Measurements from ENCODE around the gene SPEM2.

Gene SPEM2

DNA sequence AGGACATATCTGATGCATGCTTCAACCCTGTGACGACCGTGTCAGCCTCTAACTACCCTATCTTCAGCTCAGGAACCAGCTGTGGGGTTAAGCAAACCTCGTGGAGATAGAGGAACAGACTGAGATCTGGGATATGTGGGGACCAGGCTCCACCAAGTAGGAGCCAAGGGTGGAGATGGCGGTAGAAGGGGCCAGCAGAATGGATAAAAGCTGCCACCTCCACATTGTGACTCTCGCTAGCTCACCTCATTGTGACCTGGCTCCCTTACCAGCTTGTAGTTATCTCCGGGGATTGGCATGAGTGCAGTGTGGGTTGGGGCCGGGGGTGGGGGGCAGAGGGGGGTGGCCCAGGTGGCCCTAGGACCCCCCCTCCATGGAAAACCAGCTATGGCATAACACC lies at the start of gene SPEM2:
SPEM2 (plus strand) TSS at position 301 of the 400 bp plus-strand sequence; CDS start at position 374, 73 bp downstream.
- TF ChIP-seq POLR2A (IDR thresholded peaks at IDR 0.05; ENCODE audit: low read depth, low read length): no peak
- DNase-seq (ENCODE audit: insufficient read length, low spot score) (no peak), FAIRE-seq (no peak)

DNA sequence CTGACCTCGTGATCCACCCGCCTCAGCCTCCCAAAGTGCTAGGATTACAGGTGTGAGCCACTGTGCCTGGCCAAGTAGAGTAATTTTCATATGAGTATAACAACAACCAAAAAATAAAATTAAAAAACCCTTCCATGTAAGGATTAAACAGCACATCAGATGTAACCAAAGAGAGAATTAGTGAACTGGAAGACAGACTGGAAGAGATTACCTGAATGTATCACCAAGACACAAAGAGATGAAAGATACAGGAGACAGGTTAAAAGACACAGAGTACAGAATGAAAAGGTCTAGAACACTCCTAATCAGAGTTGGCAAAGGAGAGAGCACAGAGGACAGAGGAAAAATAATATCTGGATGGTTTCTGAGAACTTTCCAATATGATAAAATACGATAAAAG lies 46.3 kb upstream of the SPEM2 start:
- no peak for TF ChIP-seq POLR2A (IDR thresholded peaks at IDR 0.05; ENCODE audit: low read depth, low read length)
- DNase-seq (ENCODE audit: insufficient read length, low spot score) (no peak), FAIRE-seq (no peak)

DNA sequence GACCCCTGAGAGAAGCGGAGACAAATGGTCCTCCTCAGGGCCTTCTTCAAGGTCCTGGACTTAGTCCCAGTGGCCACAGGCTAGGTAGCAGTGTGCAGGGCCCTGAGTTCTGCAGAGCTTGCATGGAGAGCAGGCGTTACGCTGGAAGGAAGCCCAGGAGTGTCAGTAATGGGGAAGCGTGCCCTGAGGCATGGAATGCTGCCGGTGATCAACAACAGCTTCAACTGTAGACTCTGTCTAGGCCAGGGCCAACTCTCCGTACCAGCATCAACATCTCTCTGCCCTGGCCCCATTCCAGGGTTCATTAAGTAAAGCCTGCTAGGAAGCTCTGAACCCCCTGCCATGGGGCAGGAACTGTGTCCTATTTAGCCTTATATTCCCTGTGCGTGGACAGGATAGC lies 45.1 kb upstream of the SPEM2 start:
- no peak for TF ChIP-seq POLR2A (IDR thresholded peaks at IDR 0.05; ENCODE audit: low read depth, low read length)
- FAIRE-seq: no peak
- no peak for DNase-seq (ENCODE audit: insufficient read length, low spot score)

DNA sequence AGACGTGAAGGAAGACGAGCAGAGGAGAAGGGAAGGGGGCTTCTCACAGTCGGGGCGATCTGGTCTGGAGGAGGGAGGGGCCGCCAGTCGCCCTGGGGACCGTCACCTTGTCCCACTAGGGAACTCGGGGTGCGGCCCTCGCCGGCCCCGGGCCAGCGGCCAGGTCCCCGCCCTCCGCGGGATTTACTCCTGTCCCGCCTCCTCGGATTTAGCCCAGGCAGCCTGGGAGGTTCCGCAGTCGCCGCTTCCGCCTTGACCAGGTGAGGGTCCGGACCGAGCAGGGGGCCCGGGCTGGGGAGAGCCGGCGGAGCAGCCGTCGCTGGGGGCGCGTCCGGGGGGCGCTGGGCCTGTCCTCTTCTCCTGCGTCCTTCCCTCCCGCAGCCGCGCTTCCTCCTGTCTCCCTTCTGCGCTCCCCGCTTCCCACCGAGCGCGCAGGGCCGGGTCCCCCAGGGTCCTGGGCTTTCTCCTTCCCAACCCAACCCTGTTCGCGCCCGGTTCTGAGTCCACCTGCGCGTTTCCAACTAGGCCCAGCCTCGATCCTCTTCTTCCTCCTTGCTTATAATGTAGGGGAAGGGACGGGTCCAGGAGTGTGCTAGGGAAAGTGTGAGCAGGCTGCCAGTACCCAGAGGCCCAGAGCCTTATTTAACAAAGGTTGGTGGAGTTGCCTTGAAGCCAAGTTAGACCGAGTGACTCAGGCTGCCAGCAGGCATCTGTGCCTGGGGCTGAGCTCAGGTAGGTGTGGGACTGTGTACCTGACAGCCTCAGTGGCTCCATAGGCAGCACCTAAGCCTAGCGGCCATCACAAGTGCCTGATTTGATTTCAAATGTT lies 44.3 kb upstream of the SPEM2 start, which contains the start of gene TNK1:
TNK1 (plus strand) TSS at position 235 of the 829 bp plus-strand sequence. CDS start 1,838 bp downstream, outside the sequence.
- TF ChIP-seq POLR2A (IDR thresholded peaks at IDR 0.05; ENCODE audit: low read depth, low read length): no peak
- DNase-seq (ENCODE audit: insufficient read length, low spot score) (no peak), FAIRE-seq (no peak)

DNA sequence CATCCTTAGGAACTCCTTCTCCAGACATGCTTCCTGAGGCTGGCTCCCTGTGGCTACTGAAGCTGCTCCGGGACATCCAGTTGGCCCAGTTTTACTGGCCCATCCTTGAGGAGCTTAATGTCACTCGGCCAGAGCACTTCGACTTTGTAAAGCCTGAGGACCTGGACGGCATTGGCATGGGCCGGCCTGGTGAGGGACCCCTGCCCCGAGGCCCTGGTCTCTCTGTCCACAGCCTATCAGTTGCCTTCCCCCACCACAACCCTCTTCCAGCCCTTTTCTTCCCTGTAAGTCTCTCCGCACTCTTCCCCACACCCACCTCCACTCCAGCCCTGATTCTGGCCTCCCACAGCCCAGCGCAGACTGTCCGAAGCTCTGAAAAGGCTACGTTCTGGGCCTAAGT lies 42.5 kb upstream of the SPEM2 start:
- FAIRE-seq: no peak
- TF ChIP-seq POLR2A (IDR thresholded peaks at IDR 0.05; ENCODE audit: low read depth, low read length): no peak
- DNase-seq (ENCODE audit: insufficient read length, low spot score): no peak

DNA sequence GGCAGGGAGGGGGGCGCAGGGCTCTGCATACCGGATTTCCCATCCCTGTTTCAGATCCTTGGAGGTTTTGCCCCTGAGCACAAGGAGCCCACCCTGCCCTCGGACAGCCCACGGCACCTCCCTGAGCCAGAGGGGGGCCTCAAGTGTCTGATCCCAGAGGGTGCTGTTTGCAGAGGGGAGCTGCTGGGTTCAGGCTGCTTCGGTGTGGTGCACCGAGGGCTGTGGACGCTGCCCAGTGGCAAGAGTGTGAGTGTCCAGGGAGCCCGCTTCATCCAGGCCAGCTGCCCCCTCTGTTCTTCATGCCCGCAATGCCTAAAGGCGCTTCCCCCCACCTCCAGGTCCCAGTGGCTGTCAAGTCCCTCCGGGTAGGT lies 42.1 kb upstream of the SPEM2 start:
- TF ChIP-seq POLR2A (IDR thresholded peaks at IDR 0.05; ENCODE audit: low read depth, low read length): no peak
- FAIRE-seq: no peak
- no peak for DNase-seq (ENCODE audit: insufficient read length, low spot score)

DNA sequence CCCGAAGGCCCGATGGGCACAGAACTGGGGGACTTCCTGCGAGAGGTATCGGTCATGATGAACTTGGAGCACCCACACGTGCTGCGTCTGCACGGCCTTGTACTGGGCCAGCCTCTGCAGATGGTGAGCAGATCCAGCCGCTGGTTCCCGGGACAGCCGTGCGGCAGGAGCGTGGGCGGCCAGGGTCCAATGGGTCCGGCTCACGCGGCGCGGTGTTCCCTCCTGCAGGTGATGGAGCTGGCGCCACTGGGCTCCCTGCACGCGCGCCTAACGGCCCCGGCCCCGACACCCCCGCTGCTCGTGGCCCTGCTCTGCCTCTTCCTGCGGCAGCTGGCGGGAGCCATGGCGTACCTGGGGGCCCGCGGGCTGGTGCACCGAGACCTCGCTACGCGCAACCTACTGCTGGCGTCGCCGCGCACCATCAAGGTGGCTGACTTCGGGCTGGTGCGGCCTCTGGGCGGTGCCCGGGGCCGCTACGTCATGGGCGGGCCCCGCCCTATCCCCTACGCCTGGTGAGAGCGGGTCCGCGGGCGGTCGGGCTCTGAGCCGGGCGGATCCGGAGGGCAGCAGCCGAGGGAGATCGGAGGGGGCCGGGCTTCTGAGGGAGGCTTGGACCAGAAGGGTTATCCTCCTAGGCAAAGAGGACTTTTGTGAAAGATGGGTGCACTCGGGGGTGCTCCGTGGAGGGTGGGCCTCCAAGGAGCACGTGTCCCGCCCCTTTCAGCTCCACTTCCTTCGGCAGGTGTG lies 41.5 kb upstream of the SPEM2 start:
- DNase-seq (ENCODE audit: insufficient read length, low spot score): no peak
- no peak for FAIRE-seq
- no peak for TF ChIP-seq POLR2A (IDR thresholded peaks at IDR 0.05; ENCODE audit: low read depth, low read length)

DNA sequence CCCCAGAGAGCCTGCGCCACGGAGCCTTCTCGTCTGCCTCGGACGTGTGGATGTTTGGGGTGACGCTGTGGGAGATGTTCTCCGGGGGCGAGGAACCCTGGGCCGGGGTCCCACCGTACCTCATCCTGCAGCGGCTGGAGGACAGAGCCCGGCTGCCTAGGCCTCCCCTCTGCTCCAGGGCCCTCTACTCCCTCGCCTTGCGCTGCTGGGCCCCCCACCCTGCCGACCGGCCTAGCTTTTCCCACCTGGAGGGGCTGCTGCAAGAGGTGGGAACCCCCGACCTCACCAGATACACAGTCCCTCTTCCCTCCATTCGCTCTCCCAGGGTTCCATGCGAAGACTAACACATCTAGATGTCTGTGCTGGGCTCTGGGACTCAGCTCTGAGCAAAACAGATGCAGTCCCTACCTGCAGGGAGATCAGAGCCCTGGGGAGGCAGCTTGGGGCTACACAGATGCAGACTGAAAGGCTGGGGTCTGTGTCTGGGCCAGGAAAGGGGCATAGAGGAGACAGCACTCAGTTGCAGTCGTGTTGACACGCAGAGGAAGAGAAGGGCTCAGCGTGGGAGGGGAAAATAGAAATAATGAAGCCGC lies 40.8 kb upstream of the SPEM2 start:
- no peak for TF ChIP-seq POLR2A (IDR thresholded peaks at IDR 0.05; ENCODE audit: low read depth, low read length)
- FAIRE-seq: no peak
- no peak for DNase-seq (ENCODE audit: insufficient read length, low spot score)

DNA sequence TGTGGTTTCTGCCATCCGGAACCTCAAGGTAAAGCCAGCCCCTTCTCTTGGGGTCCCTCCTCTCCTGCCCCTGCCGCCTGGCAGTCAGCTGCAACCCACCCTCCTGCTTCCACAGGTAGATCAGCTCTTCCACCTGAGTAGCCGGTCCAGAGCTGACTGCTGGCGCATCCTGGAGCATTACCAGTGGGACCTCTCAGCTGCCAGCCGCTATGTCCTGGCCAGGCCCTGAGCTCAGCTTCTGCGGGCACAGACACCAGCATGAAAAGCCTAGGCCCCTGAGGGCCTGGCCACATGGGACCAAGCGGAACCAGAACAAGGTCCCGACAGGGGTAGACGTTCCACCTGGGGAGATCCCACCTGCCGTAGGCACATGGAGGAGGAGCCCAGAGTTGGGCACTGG lies 36.6 kb upstream of the SPEM2 start:
- FAIRE-seq: no peak
- no peak for TF ChIP-seq POLR2A (IDR thresholded peaks at IDR 0.05; ENCODE audit: low read depth, low read length)

DNA sequence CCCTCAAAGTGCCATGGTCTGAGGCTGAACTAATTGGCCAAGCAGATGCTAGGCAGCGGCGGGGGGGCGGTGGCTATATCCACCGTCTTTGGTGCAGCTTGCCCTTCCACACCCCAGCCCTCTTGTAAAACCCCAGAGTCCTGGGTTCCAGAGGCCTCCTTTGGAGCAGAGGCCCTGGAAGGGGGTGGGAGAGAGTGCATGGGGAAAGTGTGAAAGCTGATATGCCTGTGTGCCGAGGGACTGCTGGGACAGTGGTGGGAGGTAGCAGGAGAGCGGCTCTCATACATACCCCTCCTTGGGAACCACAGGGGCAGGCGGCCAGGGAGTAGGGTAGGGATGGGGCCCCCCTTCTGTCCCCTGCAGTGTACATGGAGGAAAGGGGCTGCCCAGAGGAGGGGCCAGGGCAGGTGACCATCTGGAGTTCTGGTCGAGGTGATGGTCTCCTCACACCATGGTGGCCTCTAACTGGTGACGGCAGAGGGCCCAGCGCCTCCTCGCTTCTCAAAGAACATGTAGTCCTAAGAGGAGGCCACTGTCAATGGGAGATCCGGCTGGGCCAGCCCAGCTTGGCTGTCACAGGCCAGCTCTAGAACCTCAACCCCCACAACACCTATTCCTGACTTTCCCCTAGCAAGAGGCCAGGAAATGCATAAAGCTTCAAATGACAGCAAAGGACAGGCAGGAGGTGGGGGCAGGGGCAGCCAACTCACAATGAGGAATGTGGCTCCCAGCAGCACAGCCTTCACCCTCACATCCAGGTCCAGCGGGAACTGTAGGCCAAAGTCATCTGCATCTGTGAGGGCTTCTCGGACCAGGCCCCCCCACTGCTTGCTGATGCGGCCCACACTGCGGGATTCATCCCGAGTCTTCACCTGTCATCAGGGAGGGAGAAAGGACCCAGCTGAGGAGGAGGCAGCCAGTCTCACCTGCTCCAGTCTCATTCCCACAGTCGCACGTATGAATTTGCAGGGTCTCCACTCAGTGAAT lies 35.2 kb upstream of the SPEM2 start:
- TF ChIP-seq POLR2A (IDR thresholded peaks at IDR 0.05; ENCODE audit: low read depth, low read length): no peak
- DNase-seq (ENCODE audit: insufficient read length, low spot score) (no peak), FAIRE-seq (no peak)

More for the DNA sequence above, 36.6 kb upstream of the SPEM2 start:
- no peak for DNase-seq (ENCODE audit: insufficient read length, low spot score)

DNA sequence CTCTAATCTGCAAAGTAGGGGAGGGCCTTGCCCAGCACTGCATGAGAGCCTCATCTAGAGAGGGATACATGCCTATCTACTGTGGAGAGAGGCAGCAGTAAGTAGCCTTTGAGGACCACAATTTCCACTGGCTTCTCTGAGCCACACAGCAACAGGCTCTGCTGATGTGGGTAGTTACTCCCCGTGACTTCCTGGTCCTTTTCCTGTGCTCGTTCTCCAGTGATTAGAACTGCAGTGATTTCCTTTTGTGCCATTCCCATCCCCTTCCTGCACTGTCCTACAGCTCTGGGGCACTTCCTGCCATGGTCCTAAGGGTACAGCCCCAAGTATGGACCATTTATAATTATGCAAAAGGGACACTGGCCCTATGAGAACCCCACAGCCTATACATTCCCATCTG lies 34.1 kb upstream of the SPEM2 start:
- no peak for FAIRE-seq
- no peak for TF ChIP-seq POLR2A (IDR thresholded peaks at IDR 0.05; ENCODE audit: low read depth, low read length)
- no peak for DNase-seq (ENCODE audit: insufficient read length, low spot score)

DNA sequence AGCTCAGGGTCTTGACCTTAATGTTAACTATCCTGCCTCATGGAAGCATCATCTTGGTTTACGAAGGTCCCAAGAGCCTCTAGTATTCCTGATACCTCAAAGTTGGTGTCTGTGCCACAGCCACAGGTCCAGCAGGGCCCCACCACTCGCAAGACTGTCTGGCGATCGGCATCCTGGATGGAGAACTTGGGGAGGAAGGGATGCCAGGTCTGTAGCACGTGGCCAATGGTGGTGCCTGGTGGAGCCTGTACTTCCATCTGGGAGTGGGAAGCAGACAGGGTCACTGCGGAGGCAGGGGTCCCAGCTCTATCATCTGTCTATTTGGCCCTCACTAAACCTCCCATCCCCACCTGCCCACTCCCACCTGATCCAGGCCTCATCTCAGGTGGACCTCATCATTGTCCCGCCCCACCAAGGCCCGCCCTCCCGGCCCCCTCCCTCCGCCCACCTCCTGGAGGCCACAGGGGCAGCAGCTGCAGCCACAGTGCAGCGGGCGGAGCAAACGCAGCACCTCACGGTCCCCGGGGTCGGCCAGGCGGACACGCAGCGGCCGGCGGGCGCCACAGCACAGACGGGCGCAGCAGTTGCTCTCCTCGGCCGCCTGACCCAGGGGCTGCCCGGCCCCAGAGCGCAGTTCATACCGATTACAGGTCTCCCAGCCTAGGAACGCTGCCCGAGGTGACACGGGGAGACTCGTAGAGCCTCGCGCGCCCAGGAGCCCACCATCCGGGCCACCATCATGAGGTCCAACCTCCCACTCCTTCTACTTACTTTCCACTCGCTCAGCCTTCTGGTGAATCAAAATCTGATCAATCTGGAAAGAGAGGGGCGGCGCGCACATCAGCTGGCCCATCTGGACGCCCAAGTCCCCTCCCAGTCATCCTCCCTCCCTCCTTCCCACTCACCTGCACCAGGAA lies 32.5 kb upstream of the SPEM2 start:
- no peak for TF ChIP-seq POLR2A (IDR thresholded peaks at IDR 0.05; ENCODE audit: low read depth, low read length)
- DNase-seq (ENCODE audit: insufficient read length, low spot score) (no peak), FAIRE-seq (no peak)

Data from H54 (cell line).